Panc1 (cell line): Measurements from ENCODE around the gene RRH. TPM values are rescaled to one million over a fixed set of nuclear protein-coding genes. Genes with fewer than 3 reads are reported as not detected.

Experiments
- ATAC-seq: fragments of 200-7000 bp; cut with Tn5 transposase; 2 replicates; pipeline ENCODE4 v1.9.1; 2020; ENCODE audit warnings: mild to moderate bottlenecking, moderate library complexity
- BruUV-seq: library from RNA; stranded (reverse); fragments of 400-500 nt; replicated peaks from 2 replicates; lab custom pipeline; 2021; lab: Mats Ljungman, UMichigan
- CTCF ChIA-PET: fragments of 300-600 bp; sonication (Branson Sonifier 250); formaldehyde crosslinking; loops from one replicate; lab custom pipeline; 2022; ENCODE audit warnings: antibody characterized with exemption; lab: Charles Lee
- POLR2A ChIA-PET: fragments of 300-600 bp; sonication (Branson Sonifier 250); formaldehyde crosslinking; loops from one replicate; lab custom pipeline; 2022; ENCODE audit warnings: antibody characterized with exemption; lab: Charles Lee
- DNase-seq: peaks from one replicate; pipeline ENCODE4 v3.0.0-alpha.2; 2010; ENCODE audit warnings: low read depth, low spot score
- H3K27ac ChIP-seq: 2 replicates; pipeline ENCODE4 v1.5.1; 2011; ENCODE audit warnings: mild to moderate bottlenecking, low read length, inconsistent platforms
- H3K27me3 ChIP-seq: fragments of 200-500 bp; sonication (Bioruptor generic); 2 replicates; pipeline ENCODE4 v1.6.0; 2014; ENCODE audit warnings: low read length, inconsistent platforms; ENCODE audit not compliant: control insufficient read depth, insufficient read depth
- H3K36me3 ChIP-seq: fragments of 200-500 bp; sonication (Bioruptor generic); 2 replicates; pipeline ENCODE4 v1.5.1; 2014; ENCODE audit warnings: inconsistent platforms, mild to moderate bottlenecking, low read length, moderate library complexity; ENCODE audit not compliant: control insufficient read depth, insufficient read depth
- H3K4me1 ChIP-seq: 2 replicates; pipeline ENCODE4 v1.5.1; 2011; ENCODE audit warnings: inconsistent platforms, mild to moderate bottlenecking, low read length, moderate library complexity; ENCODE audit not compliant: control insufficient read depth, insufficient read depth
- H3K4me3 ChIP-seq, 2 experiments: 2 replicates each; pipeline ENCODE4 v1.5.1; 2011 to 2012; ENCODE audit warnings: low read depth in 2 of 2, low read length in 2 of 2, mild to moderate bottlenecking in 2 of 2, inconsistent platforms in 1 of 2, moderate library complexity in 1 of 2
- H3K9me3 ChIP-seq: fragments of 200-500 bp; sonication (Bioruptor generic); 2 replicates; pipeline ENCODE4 v1.5.1; 2014; ENCODE audit warnings: low read depth, mild to moderate bottlenecking, inconsistent platforms, low read length, moderate library complexity; ENCODE audit not compliant: control insufficient read depth, insufficient read depth
- POLR2AphosphoS5 ChIP-seq: IDR thresholded peaks from 2 replicates; pipeline ENCODE4 v1.6.1; 2012; ENCODE audit warnings: mild to moderate bottlenecking, low read depth, low read length, moderate library complexity
- SIN3A ChIP-seq: IDR thresholded peaks from 2 replicates; pipeline ENCODE4 v1.6.1; 2012; ENCODE audit warnings: low read depth, mild to moderate bottlenecking, low read length, moderate library complexity, borderline replicate concordance; ENCODE audit not compliant: insufficient read depth
- TCF7L2 ChIP-seq: IDR thresholded peaks from 2 replicates; pipeline ENCODE4 v1.6.1; 2011; ENCODE audit warnings: mild to moderate bottlenecking, low read depth, low read length, inconsistent platforms
- in situ Hi-C: cut with HindIII; loops from 2 replicates; pipeline ENCODE4 v1.10.0; 2016; ENCODE audit warnings: low sequenced_read_pairs, low pct_unique_long_range_greater_than_20kb
- intact Hi-C: fragments of 100-400 bp; cut with micrococcal nuclease; formaldehyde crosslinking; loops from one replicate; pipeline ENCODE4 v1.10.0; 2022; ENCODE audit not compliant: unreplicated experiment
- total RNA-seq: library from RNA; stranded (reverse); gene quantifications from one replicate; pipeline ENCODE4 v1.2.1, GENCODE V29; 2021; ENCODE audit not compliant: unreplicated experiment
- TF ChIP-seq, protein P1 (sequence below), 2 experiments: IDR thresholded peaks; 2 replicates each; pipeline ENCODE4 v1.6.1; 2011 to 2012; ENCODE audit warnings: low read depth in 2 of 2, control low read depth in 1 of 2, low read length in 1 of 2, mild to moderate bottlenecking in 1 of 2, moderate library complexity in 1 of 2; ENCODE audit not compliant: insufficient read depth in 1 of 2
- TF ChIP-seq, protein P2 (sequence below): fragments of 450-650 bp; IDR thresholded peaks from 2 replicates; pipeline ENCODE4 v1.5.1; 2017; ENCODE audit warnings: mild to moderate bottlenecking

The RRH gene
- total RNA-seq, 1 experiment from 2014 or later: 0.15 TPM

DNA sequence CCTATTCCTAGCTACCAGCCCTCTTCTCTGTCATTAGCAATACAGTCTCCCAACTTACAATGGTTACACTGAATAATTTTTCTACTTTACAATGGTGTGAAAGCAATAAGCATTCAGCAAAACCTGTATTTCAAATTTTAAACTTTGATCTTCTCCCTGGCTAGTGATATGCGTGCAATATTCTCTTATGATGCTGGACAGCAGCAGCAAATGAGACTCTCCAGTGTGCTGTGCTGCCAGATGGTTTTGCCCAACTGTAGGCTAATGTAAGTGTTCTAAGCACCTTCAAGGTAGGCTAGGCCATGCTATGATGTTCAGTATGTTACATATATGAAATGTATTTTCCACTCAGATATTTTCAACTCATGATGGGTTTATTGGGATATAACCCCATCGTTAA, 18.1 kb upstream of the RRH start:
- Histone ChIP-seq H3K27ac (no peak overlapping the region), H3K36me3 (no peaks in the 10 kb centered on the region), H3K4me1 (no peaks in the 10 kb centered on the region), H3K27me3 (no peaks in the 10 kb centered on the region), H3K4me3 (no peak overlapping the region), H3K9me3 (no peaks in the 10 kb centered on the region)
- in situ Hi-C loops (no loop called here), intact Hi-C loops (loop anchor here (10.0 kb wide), 1 partner anchor 385 kb away; no protein-coding TSS in a partner anchor)
- ChIA-PET POLR2A (no interaction called here), CTCF (no interaction called here)
- TF ChIP-seq TCF7L2 (no peak), SIN3A (no peak), POLR2AphosphoS5 (no peak)
- TF ChIP-seq, protein P1, sequence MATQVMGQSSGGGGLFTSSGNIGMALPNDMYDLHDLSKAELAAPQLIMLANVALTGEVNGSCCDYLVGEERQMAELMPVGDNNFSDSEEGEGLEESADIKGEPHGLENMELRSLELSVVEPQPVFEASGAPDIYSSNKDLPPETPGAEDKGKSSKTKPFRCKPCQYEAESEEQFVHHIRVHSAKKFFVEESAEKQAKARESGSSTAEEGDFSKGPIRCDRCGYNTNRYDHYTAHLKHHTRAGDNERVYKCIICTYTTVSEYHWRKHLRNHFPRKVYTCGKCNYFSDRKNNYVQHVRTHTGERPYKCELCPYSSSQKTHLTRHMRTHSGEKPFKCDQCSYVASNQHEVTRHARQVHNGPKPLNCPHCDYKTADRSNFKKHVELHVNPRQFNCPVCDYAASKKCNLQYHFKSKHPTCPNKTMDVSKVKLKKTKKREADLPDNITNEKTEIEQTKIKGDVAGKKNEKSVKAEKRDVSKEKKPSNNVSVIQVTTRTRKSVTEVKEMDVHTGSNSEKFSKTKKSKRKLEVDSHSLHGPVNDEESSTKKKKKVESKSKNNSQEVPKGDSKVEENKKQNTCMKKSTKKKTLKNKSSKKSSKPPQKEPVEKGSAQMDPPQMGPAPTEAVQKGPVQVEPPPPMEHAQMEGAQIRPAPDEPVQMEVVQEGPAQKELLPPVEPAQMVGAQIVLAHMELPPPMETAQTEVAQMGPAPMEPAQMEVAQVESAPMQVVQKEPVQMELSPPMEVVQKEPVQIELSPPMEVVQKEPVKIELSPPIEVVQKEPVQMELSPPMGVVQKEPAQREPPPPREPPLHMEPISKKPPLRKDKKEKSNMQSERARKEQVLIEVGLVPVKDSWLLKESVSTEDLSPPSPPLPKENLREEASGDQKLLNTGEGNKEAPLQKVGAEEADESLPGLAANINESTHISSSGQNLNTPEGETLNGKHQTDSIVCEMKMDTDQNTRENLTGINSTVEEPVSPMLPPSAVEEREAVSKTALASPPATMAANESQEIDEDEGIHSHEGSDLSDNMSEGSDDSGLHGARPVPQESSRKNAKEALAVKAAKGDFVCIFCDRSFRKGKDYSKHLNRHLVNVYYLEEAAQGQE (IDR thresholded peaks at IDR 0.05; ENCODE audit: insufficient read depth in 1 of 2, low read depth in 2 of 2, low read length in 1 of 2): no peak
- TF ChIP-seq, protein P2, sequence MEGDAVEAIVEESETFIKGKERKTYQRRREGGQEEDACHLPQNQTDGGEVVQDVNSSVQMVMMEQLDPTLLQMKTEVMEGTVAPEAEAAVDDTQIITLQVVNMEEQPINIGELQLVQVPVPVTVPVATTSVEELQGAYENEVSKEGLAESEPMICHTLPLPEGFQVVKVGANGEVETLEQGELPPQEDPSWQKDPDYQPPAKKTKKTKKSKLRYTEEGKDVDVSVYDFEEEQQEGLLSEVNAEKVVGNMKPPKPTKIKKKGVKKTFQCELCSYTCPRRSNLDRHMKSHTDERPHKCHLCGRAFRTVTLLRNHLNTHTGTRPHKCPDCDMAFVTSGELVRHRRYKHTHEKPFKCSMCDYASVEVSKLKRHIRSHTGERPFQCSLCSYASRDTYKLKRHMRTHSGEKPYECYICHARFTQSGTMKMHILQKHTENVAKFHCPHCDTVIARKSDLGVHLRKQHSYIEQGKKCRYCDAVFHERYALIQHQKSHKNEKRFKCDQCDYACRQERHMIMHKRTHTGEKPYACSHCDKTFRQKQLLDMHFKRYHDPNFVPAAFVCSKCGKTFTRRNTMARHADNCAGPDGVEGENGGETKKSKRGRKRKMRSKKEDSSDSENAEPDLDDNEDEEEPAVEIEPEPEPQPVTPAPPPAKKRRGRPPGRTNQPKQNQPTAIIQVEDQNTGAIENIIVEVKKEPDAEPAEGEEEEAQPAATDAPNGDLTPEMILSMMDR: no peak
- BruUV-seq: no TSS peak
- DNase-seq: no peak
- ATAC-seq: no peak

DNA sequence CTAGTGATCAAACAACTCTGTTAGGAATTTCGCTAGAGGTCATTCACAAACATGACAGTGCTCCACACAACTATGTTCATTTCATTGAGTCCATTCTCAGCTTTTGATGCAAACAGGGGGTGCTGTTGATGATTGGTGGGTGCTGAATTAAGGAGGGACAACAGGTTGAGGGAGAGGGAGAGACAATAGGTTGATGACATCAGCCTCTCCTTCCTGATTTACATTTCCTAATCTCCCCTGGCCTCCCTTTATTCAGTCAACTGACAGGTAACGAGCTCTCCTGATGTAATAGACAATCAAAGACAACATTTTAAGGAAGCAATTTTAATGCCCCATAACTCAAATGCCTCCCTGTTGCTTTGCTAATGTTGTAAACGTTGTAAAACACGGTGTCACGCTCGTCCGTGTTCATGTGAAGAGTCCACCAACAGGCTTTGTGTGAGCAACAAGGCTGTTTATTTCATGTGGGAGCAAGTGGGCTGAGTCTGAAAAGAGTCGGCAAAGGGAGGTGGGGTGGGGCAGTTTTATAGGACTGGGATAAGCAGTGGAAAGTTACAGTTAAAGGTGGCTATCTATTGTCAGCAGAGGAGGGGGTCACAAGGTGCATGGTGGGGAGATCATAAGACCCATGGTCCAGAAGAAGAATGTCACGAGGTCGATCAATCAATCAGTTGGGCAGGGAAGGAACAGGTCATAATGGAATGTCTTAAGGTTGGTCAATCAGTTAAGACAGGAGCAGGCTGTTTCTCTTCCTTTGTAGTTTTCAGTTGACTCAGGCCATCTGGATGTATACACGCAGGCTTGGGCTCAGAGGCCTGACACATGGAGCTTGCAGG, 17.0 kb upstream of the RRH start:
- H3K9me3 ChIP-seq: no peaks in the 10 kb centered on the region
- ATAC-seq: no peak

More for the DNA sequence above, 17.0 kb upstream of the RRH start:
- ChIA-PET CTCF (no interaction called here), POLR2A (no interaction called here)
- no peak for TF ChIP-seq TCF7L2
- TF ChIP-seq, protein P2: no peak
- TF ChIP-seq POLR2AphosphoS5: no peak
- TF ChIP-seq, protein P1 (IDR thresholded peaks at IDR 0.05; ENCODE audit: insufficient read depth in 1 of 2, low read depth in 2 of 2, low read length in 1 of 2): no peak
- TF ChIP-seq SIN3A: no peak
- Histone ChIP-seq H3K27ac (no peak overlapping the region), H3K27me3 (no peaks in the 10 kb centered on the region), H3K4me1 (no peaks in the 10 kb centered on the region), H3K36me3 (peaks cover 4% of the 10 kb centered on the region; the same call in 1 of the 2 replicates), H3K4me3 (no peak overlapping the region)
- no TSS peak for BruUV-seq
- in situ Hi-C loops (no loop called here), intact Hi-C loops (loop anchor here (10.0 kb wide), 1 partner anchor 386 kb away; no protein-coding TSS in a partner anchor)
- no peak for DNase-seq
